Measurements from ENCODE around the gene SUGP2. TPM values are rescaled to one million over a fixed set of nuclear protein-coding genes. Genes with fewer than 3 reads are reported as not detected.

The SUGP2 gene
- total RNA-seq, 4 donors from 2014 or later = 18.6 to 57.4 (median 35.2) TPM

- TF ChIP-seq POLR2AphosphoS5 (IDR thresholded peaks at IDR 0.05) (no peak), POLR2A (IDR thresholded peaks at IDR 0.05) (no peak), EP300 (IDR thresholded peaks at IDR 0.05) (no peak), CTCF (IDR thresholded peaks at IDR 0.05) (no peak)
These were observed 50.6 kb downstream of the SUGP2 start for GRCh38 chr19:18982669-18983068.

GRCh38 chr19:18980432-18981020 lies 52.8 kb downstream of the SUGP2 start:
- Histone ChIP-seq H3K4me1 (peaks cover 0 to 2% (median 0%) of the 10 kb centered on the region in 3 donors), H3K27ac (no peak overlapping the region), H3K9me3 (no peaks in the 10 kb centered on the region), H3K27me3 (peaks cover 40% of the 10 kb centered on the region), H3K36me3 (no peaks in the 10 kb centered on the region), H3K4me3 (no peak overlapping the region)
- WGBS, 2 donors (ENCODE audit: low coverage in 1 of 2) = 62 to 76% methylated on average over 3 to 7 of the region's 7 CpGs
- no peak for ATAC-seq
- no peak for TF ChIP-seq EP300 (IDR thresholded peaks at IDR 0.05)
- TF ChIP-seq POLR2AphosphoS5 (IDR thresholded peaks at IDR 0.05) = no peak
- TF ChIP-seq CTCF (IDR thresholded peaks at IDR 0.05) = no peak
- TF ChIP-seq POLR2A (IDR thresholded peaks at IDR 0.05) = no peak

More at GRCh38 chr19:18982669-18983068, 50.6 kb downstream of the SUGP2 start:
- H3K4me1 ChIP-seq = peaks cover 0 to 14% (median 0%) of the 10 kb centered on the region in 3 donors
- 100% methylated on average over 2 of the region's 2 CpGs; no CpG with 5 or more reads in 1 of the 2 donors for WGBS, 2 donors (ENCODE audit: low coverage in 1 of 2)
- no peak overlapping the region for H3K4me3 ChIP-seq
- H3K27me3 ChIP-seq = peaks cover 54% of the 10 kb centered on the region
- H3K27ac ChIP-seq = no peak overlapping the region
- ATAC-seq = no peak
- H3K36me3 ChIP-seq = no peaks in the 10 kb centered on the region
- no peaks in the 10 kb centered on the region for H3K9me3 ChIP-seq

- Histone ChIP-seq H3K9me3 (no peaks in the 10 kb centered on the region), H3K27me3 (peaks cover 29% of the 10 kb centered on the region), H3K4me1 (no peaks in the 10 kb centered on the region), H3K27ac (no peak overlapping the region), H3K4me3 (no peak overlapping the region), H3K36me3 (no peaks in the 10 kb centered on the region)
- 27 to 83% methylated on average over 2 to 3 of the region's 7 CpGs for WGBS, 2 donors (ENCODE audit: low coverage in 1 of 2)
- TF ChIP-seq POLR2A (IDR thresholded peaks at IDR 0.05) (no peak), EP300 (IDR thresholded peaks at IDR 0.05) (no peak), POLR2AphosphoS5 (IDR thresholded peaks at IDR 0.05) (no peak), CTCF (IDR thresholded peaks at IDR 0.05) (no peak)
- no peak for ATAC-seq
These were observed 54.7 kb downstream of the SUGP2 start for GRCh38 chr19:18978616-18979015.

GRCh38 chr19:18975869-18976268 lies 57.4 kb downstream of the SUGP2 start:
- TF ChIP-seq EP300 (IDR thresholded peaks at IDR 0.05) = no peak
- Histone ChIP-seq H3K27me3 (peaks cover 5% of the 10 kb centered on the region), H3K27ac (no peak overlapping the region), H3K36me3 (no peaks in the 10 kb centered on the region), H3K4me1 (no peaks in the 10 kb centered on the region), H3K4me3 (no peak overlapping the region), H3K9me3 (no peaks in the 10 kb centered on the region)
- no peak for ATAC-seq
- 63 to 68% methylated on average over 3 to 8 of the region's 10 CpGs for WGBS, 2 donors (ENCODE audit: low coverage in 1 of 2)

GRCh38 chr19:18975011-18975410 lies 58.3 kb downstream of the SUGP2 start:
- peaks cover 0 to 1% (median 0%) of the 10 kb centered on the region in 3 donors for H3K4me1 ChIP-seq
- no peak overlapping the region for H3K4me3 ChIP-seq
- H3K27me3 ChIP-seq = peaks cover 5% of the 10 kb centered on the region
- TF ChIP-seq POLR2AphosphoS5 (IDR thresholded peaks at IDR 0.05) (no peak), EP300 (IDR thresholded peaks at IDR 0.05) (no peak), POLR2A (IDR thresholded peaks at IDR 0.05) (no peak), CTCF (IDR thresholded peaks at IDR 0.05) (no peak)
- ATAC-seq = no peak
- H3K27ac ChIP-seq = no peak overlapping the region
- no peaks in the 10 kb centered on the region for H3K36me3 ChIP-seq
- 92 to 100% methylated on average over 3 of the region's 3 CpGs for WGBS, 2 donors (ENCODE audit: low coverage in 1 of 2)
- no peaks in the 10 kb centered on the region for H3K9me3 ChIP-seq
